Esophagus squamous epithelium (tissue), 5 donors: ENCODE data around the gene SMIM5. TPM values are rescaled to one million over a fixed set of nuclear protein-coding genes. Genes with fewer than 3 reads are reported as not detected.

Experiments used
- DNase-seq: peaks from one replicate; lab custom pipeline; 2025; lab: John Stamatoyannopoulos, UW
- H3K27ac ChIP-seq, 4 donors: fragments of 200-600 bp; sonication (generic); one replicate each; pipeline ENCODE4 v1.5.1; 2016 to 2019; ENCODE audit warnings: mild to moderate bottlenecking in 1 of 4
- H3K27me3 ChIP-seq, 4 donors: fragments of 200-600 bp; sonication (generic); 1 replicate in 3 of 4; 2 replicates in 1 of 4; pipeline versions ENCODE4 v1.5.1 to v1.6.0; 2017 to 2021; ENCODE audit warnings: antibody characterized with exemption in 1 of 4
- H3K36me3 ChIP-seq, 3 donors: fragments of 200-600 bp; sonication (generic); one replicate each; pipeline ENCODE4 v1.5.1; 2016 to 2019
- H3K4me1 ChIP-seq, 3 donors: fragments of 200-600 bp; sonication (generic); one replicate each; pipeline ENCODE4 v1.5.1; 2017 to 2019
- H3K4me3 ChIP-seq, 4 donors: fragments of 200-600 bp; sonication (generic); 1 replicate in 3 of 4; 2 replicates in 1 of 4; pipeline ENCODE4 v1.5.1; 2016 to 2019; ENCODE audit warnings: mild to moderate bottlenecking in 2 of 4, moderate library complexity in 1 of 4
- H3K9me3 ChIP-seq, 3 donors: fragments of 200-600 bp; sonication (generic); one replicate each; pipeline ENCODE4 v1.5.1; 2016 to 2019
- CTCF ChIP-seq, 6 experiments: fragments of 450-650 bp in 4 of 6; fragments of 200-600 bp in 2 of 6; sonication (generic) in 2 of 6; IDR thresholded peaks; one replicate each; pipeline ENCODE4 v1.5.1; 2016 to 2019; ENCODE audit warnings: antibody characterized with exemption in 6 of 6, mild to moderate bottlenecking in 4 of 6, moderate library complexity in 4 of 6
- POLR2A ChIP-seq, 4 donors: fragments of 450-650 bp; IDR thresholded peaks; one replicate each; pipeline ENCODE4 v1.6.1; 2017; ENCODE audit warnings: antibody characterized with exemption in 4 of 4, mild to moderate bottlenecking in 4 of 4, moderate library complexity in 3 of 4
- WGBS, 2 donors: methylation state at CpG; one replicate each; pipeline ENCODE4 v1.1.5; 2018; 5-methylcytosine and 5-hydroxymethylcytosine counted together
- intact Hi-C: fragments of 100-400 bp; cut with DNase I; formaldehyde crosslinking; loops from one replicate; pipeline ENCODE4 v1.15.0; 2022
- total RNA-seq, 4 donors: library from RNA; depleted of rRNA; stranded (reverse); fragments of >200 nt; gene quantifications; one replicate each; pipeline ENCODE4 v1.1.0, GENCODE V29; 2016
- donor health status: DM: yes; HTN: yes; CAD: no.

Gene SMIM5
- total RNA-seq, 4 donors from 2014 or later: 7.4 to 16.8 (median 8.6) TPM

GRCh38 chr17:75633486-75634375 is 497 bp downstream of the SMIM5 start:
- Histone ChIP-seq H3K9me3 (no peaks in the 10 kb centered on the region), H3K4me3 (peak overlapping the region in 3 of 4 donors; percentile 15 to 37 (median 21)), H3K27me3 (no peaks in the 10 kb centered on the region), H3K4me1 (peaks cover 16 to 41% (median 20%) of the 10 kb centered on the region in 3 donors), H3K36me3 (peaks cover 0 to 55% (median 6%) of the 10 kb centered on the region in 3 donors), H3K27ac (peak overlapping the region; percentile 71 to 84 (median 80))
- peak; percentile 10 for DNase-seq
- TF ChIP-seq POLR2A (IDR thresholded peaks at IDR 0.05) (peak in 1 of 4 donors; percentile 11), CTCF (IDR thresholded peaks at IDR 0.05) (peak in 5 of 6 experiments; percentile 41 to 68 (median 49))
- 2 to 40% methylated on average over 6 to 7 of the region's 27 CpGs for WGBS, 2 donors
- intact Hi-C loops: loop anchor here (5.0 kb wide), 1 partner anchor 119 kb away; no protein-coding TSS in a partner anchor

GRCh38 chr17:75634376-75634740 is 1.1 kb downstream of the SMIM5 start:
- Histone ChIP-seq H3K4me1 (peaks cover 16 to 47% (median 20%) of the 10 kb centered on the region in 3 donors), H3K27me3 (no peaks in the 10 kb centered on the region), H3K27ac (peak overlapping the region; percentile 71 to 84 (median 80)), H3K36me3 (peaks cover 0 to 49% (median 6%) of the 10 kb centered on the region in 3 donors), H3K4me3 (peak overlapping the region in 3 of 4 donors; percentile 3 to 26 (median 21)), H3K9me3 (no peaks in the 10 kb centered on the region)
- 72 to 100% methylated on average over 1 to 3 of the region's 9 CpGs for WGBS, 2 donors
- no peak for DNase-seq
- TF ChIP-seq CTCF (IDR thresholded peaks at IDR 0.05) (no peak), POLR2A (IDR thresholded peaks at IDR 0.05) (no peak)
- intact Hi-C loops: loop anchor here (5.0 kb wide), 1 partner anchor 118 kb away; no protein-coding TSS in a partner anchor

GRCh38 chr17:75634754-75635609 is 1.7 kb downstream of the SMIM5 start:
- Histone ChIP-seq H3K27me3 (no peaks in the 10 kb centered on the region), H3K4me1 (peaks cover 16 to 54% (median 20%) of the 10 kb centered on the region in 3 donors), H3K27ac (peak overlapping the region in 3 of 4 donors; percentile 79 to 84 (median 80)), H3K36me3 (peaks cover 0 to 44% (median 2%) of the 10 kb centered on the region in 3 donors), H3K9me3 (no peaks in the 10 kb centered on the region), H3K4me3 (peak overlapping the region in 2 of 4 donors; percentile 3 to 21)
- TF ChIP-seq CTCF (IDR thresholded peaks at IDR 0.05) (no peak), POLR2A (IDR thresholded peaks at IDR 0.05) (no peak)
- intact Hi-C loops: loop anchor here (5.0 kb wide), 1 partner anchor 117 kb away; no protein-coding TSS in a partner anchor
- WGBS, 2 donors: 87 to 96% methylated on average over 4 to 9 of the region's 20 CpGs
- DNase-seq: no peak

GRCh38 chr17:75635610-75636202 is 2.5 kb downstream of the SMIM5 start:
- TF ChIP-seq CTCF (IDR thresholded peaks at IDR 0.05) (no peak), POLR2A (IDR thresholded peaks at IDR 0.05) (no peak)
- WGBS, 2 donors: 60 to 87% methylated on average over 1 to 12 of the region's 16 CpGs
- no peak for DNase-seq
- no peaks in the 10 kb centered on the region for H3K9me3 ChIP-seq
- peaks cover 20 to 61% (median 20%) of the 10 kb centered on the region in 3 donors for H3K4me1 ChIP-seq
- H3K27ac ChIP-seq: no peak overlapping the region
- H3K27me3 ChIP-seq: no peaks in the 10 kb centered on the region
- no peak overlapping the region for H3K4me3 ChIP-seq
- intact Hi-C loops: no loop called here
- peaks cover 0 to 44% (median 0%) of the 10 kb centered on the region in 3 donors for H3K36me3 ChIP-seq
